ENCODE measurements around the gene GRAMD1B.
"Not testable (repeated sequence)": the region's sequence is repeated elsewhere in the genome, so short reads cannot be mapped to it uniquely, and the experiment has no call there.

The GRAMD1B gene

GRCh38 chr11:123544631-123545375 is 114.7 kb downstream of the GRAMD1B start:
- no peak for DNase-seq

GRCh38 chr11:123545726-123546270 is 115.7 kb downstream of the GRAMD1B start:
- no peak for DNase-seq

GRCh38 chr11:123546515-123546914 is 116.4 kb downstream of the GRAMD1B start:
- no peak for DNase-seq

- no peak for DNase-seq
Measured at GRCh38 chr11:123547180-123547579, 117.1 kb downstream of the GRAMD1B start.

- DNase-seq = no peak
Measured at GRCh38 chr11:123548774-123549173, 118.7 kb downstream of the GRAMD1B start.

- no peak for DNase-seq
Measured at GRCh38 chr11:123549926-123550917, 120.2 kb downstream of the GRAMD1B start.

GRCh38 chr11:123551079-123551478 is 121.0 kb downstream of the GRAMD1B start:
- DNase-seq = no peak

- DNase-seq = no peak
Measured at GRCh38 chr11:123556633-123557032, 126.6 kb downstream of the GRAMD1B start.

GRCh38 chr11:123558536-123559315 is 128.7 kb downstream of the GRAMD1B start:
- no peak for DNase-seq

- DNase-seq = peak; percentile 49
Measured at GRCh38 chr11:123559523-123559955, 129.5 kb downstream of the GRAMD1B start.

- DNase-seq = peak; percentile 65
Measured at GRCh38 chr11:123560006-123560405, 129.9 kb downstream of the GRAMD1B start.

- no peak for DNase-seq
Measured at GRCh38 chr11:123561431-123561800, 131.3 kb downstream of the GRAMD1B start.

- no peak for DNase-seq
Measured at GRCh38 chr11:123562158-123562557, 132.1 kb downstream of the GRAMD1B start.

GRCh38 chr11:123562829-123563228 is 132.8 kb downstream of the GRAMD1B start:
- no peak for DNase-seq

GRCh38 chr11:123564221-123564620 is 134.2 kb downstream of the GRAMD1B start:
- no peak for DNase-seq

GRCh38 chr11:123566852-123567251 is 136.8 kb downstream of the GRAMD1B start:
- DNase-seq = no peak

GRCh38 chr11:123567466-123567865 is 137.4 kb downstream of the GRAMD1B start:
- DNase-seq = no peak

GRCh38 chr11:123568367-123568870 is 138.3 kb downstream of the GRAMD1B start:
- no peak for DNase-seq

- no peak for DNase-seq
Measured at GRCh38 chr11:123569393-123569792, 139.3 kb downstream of the GRAMD1B start.

GRCh38 chr11:123570939-123571580 is 141.0 kb downstream of the GRAMD1B start:
- DNase-seq = peak; percentile 12

GRCh38 chr11:123572791-123573190 is 142.7 kb downstream of the GRAMD1B start:
- DNase-seq = not testable (repeated sequence)

GRCh38 chr11:123573286-123573685 is 143.2 kb downstream of the GRAMD1B start:
- no peak for DNase-seq
